GM10248 (cell line): ENCODE measurements around the gene HMGN2.

Experiments used
- CTCF ChIA-PET: fragments of 300-600 bp; sonication (Branson Sonifier 250); formaldehyde crosslinking; extraction: SDS; loops from one replicate; lab custom pipeline; 2021; ENCODE audit warnings: antibody characterized with exemption; lab: Yijun Ruan, JAX
- POLR2A ChIA-PET: fragments of 350-650 bp; sonication (Branson Sonifier 250); formaldehyde crosslinking; extraction: SDS; loops from one replicate; lab custom pipeline; 2020; ENCODE audit warnings: antibody characterized with exemption; lab: Yijun Ruan, JAX
- DNase-seq: peaks from one replicate; pipeline ENCODE4 v3.0.0; 2012; ENCODE audit errors: extremely low spot score
- CTCF ChIP-seq: IDR thresholded peaks from 2 replicates; pipeline ENCODE4 v1.5.1; 2012; ENCODE audit warnings: mild to moderate bottlenecking, low read depth; ENCODE audit errors: extremely low read depth, missing control alignments, control extremely low read depth

The HMGN2 gene

DNA sequence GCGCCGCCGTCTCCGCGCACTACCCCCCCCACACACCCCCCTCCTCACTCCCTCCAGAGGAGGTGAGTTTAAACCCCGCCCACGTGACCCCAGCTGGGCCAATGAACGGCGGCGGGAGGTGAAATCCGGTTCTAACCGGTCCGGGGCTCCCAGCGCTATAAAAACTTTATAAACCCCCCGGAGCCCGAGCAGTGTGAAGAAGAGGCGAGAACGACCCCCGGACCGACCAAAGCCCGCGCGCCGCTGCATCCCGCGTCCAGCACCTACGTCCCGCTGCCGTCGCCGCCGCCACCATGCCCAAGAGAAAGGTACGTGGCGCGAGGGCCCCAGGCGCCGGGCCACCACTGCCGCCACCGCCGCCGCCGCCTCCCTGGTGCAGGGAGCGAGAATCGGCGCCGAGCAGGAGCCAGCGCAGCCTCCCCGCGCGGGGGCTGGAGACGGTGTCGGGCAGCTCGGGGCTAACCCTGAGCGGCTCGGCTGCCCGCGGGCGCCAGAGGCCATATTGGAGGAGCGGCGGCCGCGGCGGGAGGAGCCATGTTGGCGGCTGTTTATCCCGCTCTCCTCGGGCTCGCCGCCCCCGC, at the start of gene HMGN2:
TSS of gene HMGN2 (plus strand) at position 121 of the 581 bp plus-strand sequence. CDS start at position 294, 173 bp downstream.
- CTCF ChIA-PET = interaction anchor here (0.8 to 3.0 kb wide), 4 partner anchors 12 to 221 kb away, joined by 3 to 33 read pairs (median 5); no protein-coding TSS in a partner anchor

GRCh38 chr1:26429721-26430120, 42.5 kb upstream of the HMGN2 start:
- ChIA-PET POLR2A (no interaction called here), CTCF (interaction anchor here (0.8 to 10.9 kb wide), 4 partner anchors 9 to 195 kb away, joined by 3 to 95 read pairs (median 4); no protein-coding TSS in a partner anchor)
- no peak for TF ChIP-seq CTCF
- no peak for DNase-seq

More for the DNA sequence above, at the start of gene HMGN2:
- DNase-seq = peak; percentile 86
- no peak for TF ChIP-seq CTCF
- POLR2A ChIA-PET = interaction anchor here (0.7 kb wide), 1 partner anchor 1154 kb away, joined by 3 read pairs; no protein-coding TSS in a partner anchor

DNA sequence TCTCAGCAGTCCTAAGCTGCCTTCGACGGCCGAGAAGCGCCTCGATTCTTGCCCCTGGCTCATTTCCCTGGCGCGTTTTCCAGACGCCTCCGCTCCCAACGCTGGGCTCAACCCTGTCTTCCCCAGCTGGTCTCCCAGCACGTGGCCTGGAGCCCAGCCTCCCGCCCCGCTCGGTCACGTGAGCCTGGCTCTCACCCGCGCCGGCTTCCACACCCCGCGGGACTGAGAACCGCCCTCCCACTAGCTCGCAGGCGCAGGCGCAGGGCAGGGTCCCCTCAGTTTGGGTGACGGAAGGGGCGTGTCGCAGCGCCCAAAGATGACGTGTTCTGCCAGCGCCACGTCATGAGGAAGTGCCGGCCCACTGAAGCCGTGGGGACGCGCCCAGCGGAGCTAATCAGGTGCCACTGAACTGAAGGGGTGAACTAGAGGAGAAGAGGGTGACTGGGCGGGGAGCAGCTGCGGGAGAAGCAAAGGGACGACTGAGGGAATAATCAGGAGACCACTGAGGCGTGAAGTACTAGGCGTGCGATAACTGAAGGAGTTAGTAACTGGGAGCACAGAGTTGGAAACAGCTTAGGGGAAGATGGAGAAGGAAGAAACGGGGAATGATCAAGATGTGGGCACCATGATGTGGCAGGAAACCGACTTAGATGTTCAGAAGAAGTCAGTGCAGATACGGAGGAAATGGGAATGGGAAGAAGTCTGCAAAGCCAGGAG, 40.1 kb upstream of the HMGN2 start, which contains the start of gene DHDDS:
TSS of gene DHDDS (plus strand) at position 343 of the 717 bp plus-strand sequence. CDS start 625 bp downstream, outside the sequence.
- ChIA-PET POLR2A (interaction anchor here (0.6 to 1.1 kb wide), 3 partner anchors 39 to 815 kb away, joined by 4 to 6 read pairs (median 5); no protein-coding TSS in a partner anchor), CTCF (interaction anchor here (0.7 to 10.9 kb wide), 8 partner anchors 15 to 287 kb away, joined by 3 to 95 read pairs (median 4); partner anchors contain the start of genes CEP85 and ZNF593)
- TF ChIP-seq CTCF = no peak
- DNase-seq = peak; percentile 99

DNA sequence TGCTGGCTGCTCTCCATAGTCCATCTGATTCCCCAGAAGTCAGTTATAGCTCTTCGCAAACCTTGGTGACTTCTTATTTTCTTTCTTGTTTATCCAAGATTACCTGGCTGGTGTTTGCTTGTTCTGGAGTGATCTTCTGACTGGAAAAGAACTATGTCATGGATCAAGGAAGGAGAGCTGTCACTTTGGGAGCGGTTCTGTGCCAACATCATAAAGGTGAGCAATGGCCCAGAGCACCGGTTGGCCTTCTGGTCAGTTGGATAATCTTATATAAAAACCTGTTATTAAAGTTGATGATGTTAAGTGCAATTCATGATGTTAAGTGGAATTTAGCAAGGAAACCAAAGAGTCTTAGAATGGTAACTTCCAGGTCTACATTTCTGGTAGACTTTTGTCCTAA, 39.4 kb upstream of the HMGN2 start:
- CTCF ChIA-PET = interaction anchor here (0.7 to 10.9 kb wide), 5 partner anchors 14 to 263 kb away, joined by 3 to 95 read pairs (median 5); partner anchors contain the start of gene ZNF593
- no peak for TF ChIP-seq CTCF
- POLR2A ChIA-PET = interaction anchor here (1.1 kb wide), 2 partner anchors 38 to 67 kb away, joined by 4 to 6 read pairs; no protein-coding TSS in a partner anchor
- no peak for DNase-seq

DNA sequence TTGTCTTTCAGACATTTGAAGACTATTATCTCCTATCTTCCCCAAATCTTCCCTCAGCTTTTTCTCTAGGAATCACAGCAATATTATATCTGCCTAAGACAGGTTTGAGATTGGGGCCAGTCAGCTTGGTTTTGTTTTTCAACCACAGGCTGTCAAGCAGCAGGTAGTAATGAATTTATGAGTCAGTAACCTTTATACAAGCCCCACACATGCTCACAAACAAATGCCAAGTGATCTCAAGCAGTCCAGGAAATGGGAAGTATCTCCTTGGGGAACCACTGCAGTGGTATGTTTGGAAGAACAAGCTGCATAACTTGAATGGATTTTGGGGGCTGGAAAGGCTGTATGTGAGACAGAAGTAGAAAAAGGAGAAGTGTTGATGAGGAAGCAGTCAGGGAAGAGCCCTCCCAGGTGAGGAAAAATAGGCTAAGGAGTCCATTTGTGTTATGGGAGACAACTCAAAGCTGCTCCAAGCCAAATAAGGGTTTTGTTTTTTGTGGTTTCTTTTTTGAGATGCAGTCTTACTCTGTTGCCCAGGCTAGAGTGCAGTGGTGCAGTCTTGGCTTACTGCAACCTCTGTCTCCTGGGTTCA, 38.0 kb upstream of the HMGN2 start:
- POLR2A ChIA-PET = interaction anchor here (0.6 kb wide), 1 partner anchor 832 kb away, joined by 4 read pairs; no protein-coding TSS in a partner anchor
- DNase-seq = no peak
- CTCF ChIA-PET = interaction anchor here (10.9 kb wide), 1 partner anchor 18 kb away, joined by 95 read pairs; no protein-coding TSS in a partner anchor
- no peak for TF ChIP-seq CTCF

- POLR2A ChIA-PET = no interaction called here
- CTCF ChIA-PET = interaction anchor here (1.9 kb wide), 1 partner anchor 21 kb away, joined by 6 read pairs; no protein-coding TSS in a partner anchor
- no peak for TF ChIP-seq CTCF
- no peak for DNase-seq
Measured at GRCh38 chr1:26438041-26438440, 34.2 kb upstream of the HMGN2 start.
